Measurements from ENCODE around the gene ADAM30.
"Not testable (repeated sequence)": the region's sequence is repeated elsewhere in the genome, so short reads cannot be mapped to it uniquely, and the experiment has no call there.

Gene ADAM30

GRCh38 chr1:119873135-119874015, 22.9 kb downstream of the ADAM30 start:
- no peak for DNase-seq

GRCh38 chr1:119871881-119872280, 24.4 kb downstream of the ADAM30 start:
- no peak for DNase-seq

DNA sequence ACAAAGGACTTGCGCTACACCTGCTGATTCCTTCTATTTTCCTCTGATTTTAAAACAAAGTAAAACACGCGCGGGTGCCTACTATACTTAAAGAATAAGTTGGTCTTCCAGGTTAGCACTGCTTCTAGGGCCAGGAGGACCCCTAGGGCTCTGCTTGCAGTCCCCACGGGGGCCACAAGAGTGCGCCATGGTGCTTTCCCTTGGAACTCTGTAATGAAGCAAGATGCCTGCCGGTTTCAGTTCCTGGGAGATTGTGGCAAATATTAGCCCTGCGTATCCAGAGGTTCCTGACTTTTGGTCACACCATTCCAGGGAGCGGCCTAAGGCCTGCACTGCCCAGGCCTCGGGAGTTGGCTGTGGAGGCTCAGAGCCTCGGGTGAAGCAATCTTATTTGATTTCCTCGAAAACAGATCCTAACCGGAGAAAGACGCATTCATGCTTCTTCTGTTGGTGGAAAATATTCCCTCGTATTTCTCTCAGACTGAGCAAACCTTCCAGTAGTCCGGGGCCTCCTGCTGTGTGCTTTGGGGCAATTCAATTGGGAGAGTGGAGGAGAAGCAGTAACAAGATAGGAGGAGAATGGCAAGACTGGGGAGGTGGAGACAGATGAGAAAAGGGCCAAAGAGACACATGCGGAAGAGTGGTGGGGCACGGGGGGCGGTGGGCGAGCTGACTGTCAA, 25.3 kb downstream of the ADAM30 start:
- peak; percentile 69 for DNase-seq

DNA sequence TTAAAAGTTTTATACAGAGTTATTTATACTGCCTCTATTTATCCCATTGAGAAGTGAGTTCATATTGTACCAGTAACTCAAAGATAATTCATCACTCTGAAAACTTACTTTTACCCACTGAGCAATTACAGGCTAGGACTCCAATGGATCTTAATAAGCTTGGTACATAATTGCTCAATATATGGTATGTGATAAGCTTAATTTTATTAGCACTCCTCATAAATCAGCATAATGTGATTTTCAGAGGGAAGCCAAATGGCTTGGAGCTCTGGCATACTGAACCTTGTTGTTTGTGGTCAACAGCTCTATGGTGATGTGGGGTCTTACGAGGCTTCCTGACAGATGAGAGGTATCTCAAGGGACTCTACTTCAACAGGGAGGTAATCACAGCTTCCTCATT, 26.3 kb downstream of the ADAM30 start:
- no peak for DNase-seq

DNA sequence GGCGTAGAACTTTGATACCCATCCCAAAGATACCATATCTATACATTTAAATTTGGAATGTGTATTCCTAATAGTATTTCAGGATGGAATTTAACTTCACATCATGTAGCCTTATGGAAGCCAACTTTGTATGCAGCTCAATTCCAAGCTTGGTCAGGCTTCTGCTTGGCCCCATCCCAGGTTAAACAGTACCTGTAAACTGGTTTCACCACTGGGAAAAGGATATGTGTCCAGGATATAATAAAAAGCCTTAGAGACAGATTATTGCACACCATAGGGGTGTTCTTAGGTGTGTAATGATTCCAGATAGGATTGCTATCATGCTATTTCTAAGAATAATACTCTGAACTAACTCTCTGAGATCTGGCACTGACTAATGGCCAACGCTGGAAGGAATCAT, 28.1 kb downstream of the ADAM30 start:
- DNase-seq, result no peak

- no peak for DNase-seq
Measured at GRCh38 chr1:119866451-119866850, 29.9 kb downstream of the ADAM30 start.

DNA sequence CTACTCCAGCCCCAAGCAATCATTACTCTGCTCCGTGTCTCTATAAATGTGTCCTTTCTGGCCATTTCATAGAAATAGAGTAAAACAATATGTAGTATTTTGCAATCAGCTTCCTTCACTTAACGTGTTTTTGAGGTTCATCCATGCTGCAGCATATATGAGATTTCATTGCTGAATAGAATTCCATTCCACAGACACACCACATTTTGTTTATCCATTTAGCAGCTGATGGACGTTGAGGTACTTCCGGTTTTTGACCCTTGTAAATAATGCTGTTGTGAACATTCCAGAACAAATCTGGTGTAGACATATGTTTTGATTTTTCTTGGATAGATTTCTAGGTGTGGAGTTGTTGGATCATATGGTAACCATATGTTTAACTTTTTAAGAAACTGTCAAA, 30.7 kb downstream of the ADAM30 start:
- no peak for DNase-seq

- no peak for DNase-seq
Measured at GRCh38 chr1:119862276-119862675, 34.0 kb downstream of the ADAM30 start.

- no peak for DNase-seq
Measured at GRCh38 chr1:119861547-119861946, 34.8 kb downstream of the ADAM30 start.

GRCh38 chr1:119859647-119860046, 36.7 kb downstream of the ADAM30 start:
- no peak for DNase-seq

- DNase-seq, result not testable (repeated sequence)
Measured at GRCh38 chr1:119858556-119859214, 37.6 kb downstream of the ADAM30 start.

DNA sequence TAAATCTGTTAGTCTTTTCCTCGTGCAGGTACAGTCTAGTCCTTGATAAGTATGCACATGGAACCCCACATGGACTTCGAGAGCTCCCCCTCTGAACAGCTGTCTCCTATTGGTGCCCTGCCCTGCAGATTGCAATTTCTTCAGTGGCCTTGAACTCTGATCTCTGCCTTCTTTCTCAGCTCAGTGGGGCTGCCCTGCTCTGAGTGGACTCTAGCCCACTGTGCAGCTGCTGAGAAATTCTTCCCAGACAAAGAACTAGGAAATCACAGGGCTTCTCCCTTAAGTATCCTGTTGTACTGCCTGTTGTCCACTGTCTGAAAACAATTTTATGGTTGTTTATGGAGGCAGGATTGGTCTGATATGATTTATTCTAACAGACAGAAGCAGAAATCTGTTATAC, 38.2 kb downstream of the ADAM30 start:
- no peak for DNase-seq

DNA sequence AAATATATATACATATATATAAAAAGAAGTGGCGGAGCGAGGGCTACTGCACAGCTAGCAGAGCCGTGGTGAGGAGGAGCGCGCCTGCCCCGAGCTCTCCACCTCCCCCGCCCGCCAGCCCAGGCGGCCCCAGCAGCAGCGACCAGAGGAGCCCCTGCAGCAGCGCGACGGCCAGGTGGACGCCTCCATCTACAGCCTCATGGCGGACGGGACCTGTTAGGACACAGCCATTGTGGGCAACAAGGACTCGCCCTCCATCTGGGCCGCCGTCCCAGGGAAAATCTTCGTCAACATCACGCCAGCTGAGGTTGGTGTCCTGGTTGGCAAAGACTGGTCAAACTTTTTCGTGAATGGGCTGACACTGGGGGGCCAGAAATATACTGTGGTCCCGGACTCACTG, 43.2 kb downstream of the ADAM30 start:
- no peak for DNase-seq

- not testable (repeated sequence) for DNase-seq
Measured at GRCh38 chr1:119844206-119844605, 52.1 kb downstream of the ADAM30 start.
